HG02840 (cell line): ENCODE results near the gene MRPL17.
"Not testable (repeated sequence)": the region's sequence is repeated elsewhere in the genome, so short reads cannot be mapped to it uniquely, and the experiment has no call there.

Source experiments
- ATAC-seq: cut with Tn5 transposase; IDR thresholded peaks from one replicate; pipeline ENCODE4 v1.9.1; 2021; ENCODE audit warnings: mild to moderate bottlenecking, moderate library complexity, moderate number of reproducible peaks; ENCODE audit not compliant: unreplicated experiment, low FRiP score

The MRPL17 gene

GRCh38 chr11:6684068-6684467, 928 bp upstream of the MRPL17 start:
- not testable (repeated sequence) for ATAC-seq

- ATAC-seq = no peak
Measured at GRCh38 chr11:6682591-6682935, 577 bp downstream of the MRPL17 start.

GRCh38 chr11:6681949-6682348, 1.2 kb downstream of the MRPL17 start:
- no peak for ATAC-seq

GRCh38 chr11:6681505-6681904, 1.6 kb downstream of the MRPL17 start:
- no peak for ATAC-seq

DNA sequence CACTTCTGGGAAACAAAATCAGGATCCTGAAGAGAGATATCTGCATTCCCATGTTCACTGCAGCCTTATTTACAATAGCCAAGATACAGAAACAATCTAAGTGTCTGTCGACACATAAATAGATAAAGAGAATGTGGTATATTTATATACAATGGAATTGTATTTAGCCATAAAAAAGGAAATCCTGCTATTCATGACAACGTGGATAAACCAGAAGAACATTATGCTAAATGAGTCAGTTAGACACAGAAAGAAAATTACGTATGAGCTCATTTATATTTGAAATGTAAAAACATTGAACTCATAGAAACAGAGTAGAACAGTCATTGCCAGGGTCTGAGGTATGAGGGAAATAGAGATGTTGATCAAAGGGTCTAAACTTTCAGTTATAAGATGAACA, 6.1 kb downstream of the MRPL17 start:
- no peak for ATAC-seq

- no peak for ATAC-seq
Measured at GRCh38 chr11:6674862-6675261, 8.3 kb downstream of the MRPL17 start.

- ATAC-seq = no peak
Measured at GRCh38 chr11:6674219-6674597, 8.9 kb downstream of the MRPL17 start.

- ATAC-seq = no peak
Measured at GRCh38 chr11:6673523-6674218, 9.5 kb downstream of the MRPL17 start.

DNA sequence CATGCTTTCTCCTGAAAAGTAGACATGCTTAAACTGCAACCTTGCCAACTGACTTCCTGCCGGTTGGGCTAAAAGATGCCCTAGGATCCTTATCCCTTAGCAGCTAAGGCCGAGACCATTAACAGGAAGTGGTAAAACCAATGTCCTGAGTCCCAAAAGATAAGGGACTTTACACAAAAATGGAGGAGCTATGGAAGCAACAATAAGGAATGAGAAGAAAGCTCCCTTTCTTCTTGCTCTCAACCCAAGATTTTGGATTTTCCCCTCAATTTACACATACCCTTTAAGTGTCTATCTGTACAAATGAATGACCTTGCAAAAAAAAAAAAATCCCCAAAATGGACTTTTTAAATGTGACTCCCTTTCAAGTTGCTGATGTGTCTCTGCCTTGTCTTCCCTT, 11.1 kb downstream of the MRPL17 start:
- ATAC-seq = no peak

- no peak for ATAC-seq
Measured at GRCh38 chr11:6670202-6670830, 12.8 kb downstream of the MRPL17 start.

- no peak for ATAC-seq
Measured at GRCh38 chr11:6667733-6668374, 15.3 kb downstream of the MRPL17 start.

GRCh38 chr11:6666302-6667183, 16.6 kb downstream of the MRPL17 start:
- ATAC-seq = no peak

GRCh38 chr11:6664551-6664950, 18.6 kb downstream of the MRPL17 start:
- no peak for ATAC-seq

DNA sequence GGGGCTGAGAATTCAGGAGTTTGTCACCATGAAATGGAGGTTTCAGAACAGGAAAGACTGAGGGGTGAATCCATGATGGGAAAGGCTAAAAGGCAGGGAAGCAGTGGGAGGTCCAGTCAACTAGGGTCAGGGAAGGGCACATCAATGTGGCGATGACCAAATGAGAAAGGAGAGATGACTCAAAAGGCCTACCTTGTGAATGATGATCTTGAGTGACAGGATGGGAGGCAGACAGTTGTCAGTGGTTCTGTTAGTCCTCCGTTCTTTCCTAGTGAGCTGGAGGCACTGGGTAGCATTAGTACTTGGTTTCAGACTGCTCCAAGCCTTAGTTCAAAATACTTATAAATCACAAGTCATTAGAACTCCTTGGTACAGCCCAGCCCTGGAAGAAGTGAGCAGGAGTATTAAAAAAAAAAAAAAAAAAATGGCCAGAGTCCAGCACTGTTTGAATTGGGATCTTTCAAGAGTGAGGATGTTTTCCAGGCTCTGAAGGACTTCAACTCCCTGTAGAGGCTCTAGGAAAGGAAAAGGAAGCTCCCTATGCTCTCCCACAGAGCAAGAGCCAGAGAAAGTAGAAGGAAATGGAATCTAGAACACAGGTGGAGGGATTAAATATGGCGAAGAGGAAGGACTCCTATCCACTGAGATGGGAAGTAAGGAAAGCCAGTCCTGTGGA, 19.2 kb downstream of the MRPL17 start:
- ATAC-seq = no peak

GRCh38 chr11:6660712-6661111, 22.4 kb downstream of the MRPL17 start:
- no peak for ATAC-seq

GRCh38 chr11:6658647-6659046, 24.5 kb downstream of the MRPL17 start:
- ATAC-seq = no peak

GRCh38 chr11:6657346-6657745, 25.8 kb downstream of the MRPL17 start:
- no peak for ATAC-seq

GRCh38 chr11:6656936-6657335, 26.2 kb downstream of the MRPL17 start:
- ATAC-seq = no peak

GRCh38 chr11:6656584-6656915, 26.6 kb downstream of the MRPL17 start:
- no peak for ATAC-seq

- no peak for ATAC-seq
Measured at GRCh38 chr11:6655790-6656583, 27.2 kb downstream of the MRPL17 start, which contains the start of gene DCHS1. Gene DCHS1, minus strand, starts transcription at chr11:6655809. Its CDS starts 14,196 bp downstream, at chr11:6641613.
